ENCODE measurements around the gene INF2. TPM values are rescaled to one million over a fixed set of nuclear protein-coding genes. Genes with fewer than 3 reads are reported as not detected.
A peak's percentile ranks its signal among the peaks of the same experiment; 100 is the strongest.

The INF2 gene
- total and polyA plus RNA-seq, 2 experiments from 2014 or later, result 14.1 to 62.4 TPM

GRCh38 chr14:104643306-104643705 is 46.1 kb upstream of the INF2 start:
- no peak for DNase-seq (ENCODE audit: low read depth in 1 of 2, low spot score in 1 of 2)
- no peaks in the 10 kb centered on the region for H3K27me3 ChIP-seq
- H3K36me3 ChIP-seq, result no peaks in the 10 kb centered on the region
- no peak for TF ChIP-seq CTCF (IDR thresholded peaks at IDR 0.05; ENCODE audit: low read depth, low read length)
- no peak overlapping the region for H3K4me3 ChIP-seq
- no peak overlapping the region for H3K27ac ChIP-seq
- peaks cover 5% of the 10 kb centered on the region for H3K4me1 ChIP-seq (ENCODE audit: low read depth)
- H3K9me3 ChIP-seq (ENCODE audit: low read depth), result no peaks in the 10 kb centered on the region

- H3K27me3 ChIP-seq, result no peaks in the 10 kb centered on the region
- no peak for TF ChIP-seq CTCF (IDR thresholded peaks at IDR 0.05; ENCODE audit: low read depth, low read length)
- no peak for DNase-seq (ENCODE audit: low read depth in 1 of 2, low spot score in 1 of 2)
- no peak overlapping the region for H3K27ac ChIP-seq
- no peaks in the 10 kb centered on the region for H3K9me3 ChIP-seq (ENCODE audit: low read depth)
- no peaks in the 10 kb centered on the region for H3K36me3 ChIP-seq
- H3K4me1 ChIP-seq (ENCODE audit: low read depth), result no peaks in the 10 kb centered on the region
- no peak overlapping the region for H3K4me3 ChIP-seq
Observed at GRCh38 chr14:104644091-104644635, 45.3 kb upstream of the INF2 start.

GRCh38 chr14:104644656-104645378 is 44.6 kb upstream of the INF2 start:
- Histone ChIP-seq H3K9me3 (ENCODE audit: low read depth) (no peaks in the 10 kb centered on the region), H3K4me1 (ENCODE audit: low read depth) (no peaks in the 10 kb centered on the region), H3K4me3 (no peak overlapping the region), H3K27me3 (no peaks in the 10 kb centered on the region), H3K36me3 (no peaks in the 10 kb centered on the region), H3K27ac (no peak overlapping the region)
- TF ChIP-seq CTCF (IDR thresholded peaks at IDR 0.05; ENCODE audit: low read depth, low read length), result no peak
- DNase-seq (ENCODE audit: low read depth in 1 of 2, low spot score in 1 of 2), result peak in 1 of 2 donors; percentile 23

- no peaks in the 10 kb centered on the region for H3K4me1 ChIP-seq (ENCODE audit: low read depth)
- DNase-seq (ENCODE audit: low read depth in 1 of 2, low spot score in 1 of 2), result no peak
- no peak overlapping the region for H3K27ac ChIP-seq
- no peaks in the 10 kb centered on the region for H3K36me3 ChIP-seq
- H3K27me3 ChIP-seq, result no peaks in the 10 kb centered on the region
- H3K4me3 ChIP-seq, result no peak overlapping the region
- no peak for TF ChIP-seq CTCF (IDR thresholded peaks at IDR 0.05; ENCODE audit: low read depth, low read length)
- H3K9me3 ChIP-seq (ENCODE audit: low read depth), result no peaks in the 10 kb centered on the region
Observed at GRCh38 chr14:104647467-104648043, 41.9 kb upstream of the INF2 start.

- peak; percentile 66 to 77 for DNase-seq (ENCODE audit: low read depth in 1 of 2, low spot score in 1 of 2)
- no peaks in the 10 kb centered on the region for H3K36me3 ChIP-seq
- no peaks in the 10 kb centered on the region for H3K9me3 ChIP-seq (ENCODE audit: low read depth)
- peak overlapping the region; percentile 44 for H3K4me3 ChIP-seq
- TF ChIP-seq CTCF (IDR thresholded peaks at IDR 0.05; ENCODE audit: low read depth, low read length), result peak; percentile 97
- no peaks in the 10 kb centered on the region for H3K4me1 ChIP-seq (ENCODE audit: low read depth)
- H3K27ac ChIP-seq, result no peak overlapping the region
- no peaks in the 10 kb centered on the region for H3K27me3 ChIP-seq
Observed at GRCh38 chr14:104650057-104650980, 39.1 kb upstream of the INF2 start.
